IPS-18c (cell line): Measurements from ENCODE around the gene TTYH1.

ENCODE experiments used
- H3K4me3 ChIP-seq: 2 replicates; pipeline ENCODE4 v1.7.0; 2013; ENCODE audit warnings: low read depth, mild to moderate bottlenecking, low read length, moderate library complexity; ENCODE audit not compliant: insufficient read depth
- H3K9me3 ChIP-seq: one replicate; pipeline ENCODE4 v1.6.1; 2013; ENCODE audit warnings: mild to moderate bottlenecking, low read length, moderate library complexity; ENCODE audit not compliant: control insufficient read depth, insufficient read depth

The TTYH1 gene

GRCh38 chr19:54389553-54389952 lies 25.7 kb upstream of the TTYH1 start:
- no peaks in the 10 kb centered on the region for H3K9me3 ChIP-seq
- no peak overlapping the region for H3K4me3 ChIP-seq

- no peaks in the 10 kb centered on the region for H3K9me3 ChIP-seq
- H3K4me3 ChIP-seq = no peak overlapping the region
Measured at GRCh38 chr19:54390942-54391577, 24.2 kb upstream of the TTYH1 start.

- H3K4me3 ChIP-seq = no peak overlapping the region; the same call in 1 of the 2 replicates
- no peaks in the 10 kb centered on the region for H3K9me3 ChIP-seq
Measured at GRCh38 chr19:54391589-54392061, 23.6 kb upstream of the TTYH1 start.

GRCh38 chr19:54392105-54392504 lies 23.2 kb upstream of the TTYH1 start:
- Histone ChIP-seq H3K9me3 (no peaks in the 10 kb centered on the region), H3K4me3 (no peak overlapping the region)

GRCh38 chr19:54393381-54393780 lies 21.9 kb upstream of the TTYH1 start:
- no peaks in the 10 kb centered on the region for H3K9me3 ChIP-seq
- H3K4me3 ChIP-seq = no peak overlapping the region

GRCh38 chr19:54395685-54396084 lies 19.6 kb upstream of the TTYH1 start:
- Histone ChIP-seq H3K4me3 (no peak overlapping the region), H3K9me3 (no peaks in the 10 kb centered on the region)

- Histone ChIP-seq H3K9me3 (no peaks in the 10 kb centered on the region), H3K4me3 (no peak overlapping the region)
Measured at GRCh38 chr19:54399189-54399588, 16.1 kb upstream of the TTYH1 start.

- Histone ChIP-seq H3K4me3 (no peak overlapping the region), H3K9me3 (no peaks in the 10 kb centered on the region)
Measured at GRCh38 chr19:54400913-54401312, 14.4 kb upstream of the TTYH1 start.

GRCh38 chr19:54403054-54403453 lies 12.2 kb upstream of the TTYH1 start:
- Histone ChIP-seq H3K4me3 (no peak overlapping the region), H3K9me3 (no peaks in the 10 kb centered on the region)

GRCh38 chr19:54405628-54406027 lies 9.6 kb upstream of the TTYH1 start:
- H3K4me3 ChIP-seq = no peak overlapping the region
- no peaks in the 10 kb centered on the region for H3K9me3 ChIP-seq

- H3K4me3 ChIP-seq = no peak overlapping the region
- no peaks in the 10 kb centered on the region for H3K9me3 ChIP-seq
Measured at GRCh38 chr19:54407780-54408179, 7.5 kb upstream of the TTYH1 start.

- H3K4me3 ChIP-seq = no peak overlapping the region
- no peaks in the 10 kb centered on the region for H3K9me3 ChIP-seq
Measured at GRCh38 chr19:54408456-54409026, 6.7 kb upstream of the TTYH1 start.

- Histone ChIP-seq H3K4me3 (no peak overlapping the region), H3K9me3 (peaks cover 2% of the 10 kb centered on the region)
Measured at GRCh38 chr19:54411033-54411432, 4.2 kb upstream of the TTYH1 start.

GRCh38 chr19:54412877-54413276 lies 2.4 kb upstream of the TTYH1 start:
- no peak overlapping the region for H3K4me3 ChIP-seq
- peaks cover 2% of the 10 kb centered on the region for H3K9me3 ChIP-seq

- Histone ChIP-seq H3K4me3 (no peak overlapping the region), H3K9me3 (peaks cover 2% of the 10 kb centered on the region)
Measured at GRCh38 chr19:54414156-54414555, 1.1 kb upstream of the TTYH1 start.

- peaks cover 2% of the 10 kb centered on the region for H3K9me3 ChIP-seq
- peak overlapping the region; percentile 79 for H3K4me3 ChIP-seq
Measured at GRCh38 chr19:54415901-54416673, 823 bp downstream of the TTYH1 start.

- Histone ChIP-seq H3K9me3 (peaks cover 2% of the 10 kb centered on the region), H3K4me3 (peak overlapping the region; percentile 79)
Measured at GRCh38 chr19:54416695-54417491, 1.6 kb downstream of the TTYH1 start.
